Esophagus squamous epithelium (tissue), 4 donors: Measurements from ENCODE around the gene GALNT17.

Experiments used
- POLR2A ChIP-seq, 4 donors: fragments of 450-650 bp; IDR thresholded peaks; one replicate each; pipeline ENCODE4 v1.6.1; 2017; ENCODE audit warnings: antibody characterized with exemption in 4 of 4, mild to moderate bottlenecking in 4 of 4, moderate library complexity in 3 of 4
- TF ChIP-seq, protein P1 (sequence below), 6 experiments: fragments of 450-650 bp in 4 of 6; fragments of 200-600 bp in 2 of 6; sonication (generic) in 2 of 6; IDR thresholded peaks; one replicate each; pipeline ENCODE4 v1.5.1; 2016 to 2019; ENCODE audit warnings: antibody characterized with exemption in 6 of 6, mild to moderate bottlenecking in 4 of 6, moderate library complexity in 4 of 6

DNA sequence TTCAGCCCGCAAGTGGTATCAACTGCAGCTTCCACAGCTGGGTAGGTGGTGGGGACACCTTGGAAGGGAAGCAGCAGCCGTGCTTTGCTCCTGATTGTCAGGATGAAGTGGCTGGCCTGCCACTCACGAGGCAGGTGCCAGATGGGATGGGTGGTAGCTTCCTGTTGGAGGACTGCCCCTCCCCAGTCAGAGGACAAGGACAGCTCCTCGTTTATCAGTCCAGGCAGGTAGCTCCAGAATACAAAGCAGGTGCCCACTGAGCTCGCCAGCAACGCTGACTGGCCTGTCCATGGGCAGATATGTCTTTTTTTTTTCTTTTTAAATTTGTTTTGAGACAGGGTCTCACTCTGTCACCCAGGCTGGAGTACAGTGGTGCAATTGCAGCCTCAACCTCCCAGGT is 431.3 kb downstream of the GALNT17 start:
- TF ChIP-seq, protein P1, sequence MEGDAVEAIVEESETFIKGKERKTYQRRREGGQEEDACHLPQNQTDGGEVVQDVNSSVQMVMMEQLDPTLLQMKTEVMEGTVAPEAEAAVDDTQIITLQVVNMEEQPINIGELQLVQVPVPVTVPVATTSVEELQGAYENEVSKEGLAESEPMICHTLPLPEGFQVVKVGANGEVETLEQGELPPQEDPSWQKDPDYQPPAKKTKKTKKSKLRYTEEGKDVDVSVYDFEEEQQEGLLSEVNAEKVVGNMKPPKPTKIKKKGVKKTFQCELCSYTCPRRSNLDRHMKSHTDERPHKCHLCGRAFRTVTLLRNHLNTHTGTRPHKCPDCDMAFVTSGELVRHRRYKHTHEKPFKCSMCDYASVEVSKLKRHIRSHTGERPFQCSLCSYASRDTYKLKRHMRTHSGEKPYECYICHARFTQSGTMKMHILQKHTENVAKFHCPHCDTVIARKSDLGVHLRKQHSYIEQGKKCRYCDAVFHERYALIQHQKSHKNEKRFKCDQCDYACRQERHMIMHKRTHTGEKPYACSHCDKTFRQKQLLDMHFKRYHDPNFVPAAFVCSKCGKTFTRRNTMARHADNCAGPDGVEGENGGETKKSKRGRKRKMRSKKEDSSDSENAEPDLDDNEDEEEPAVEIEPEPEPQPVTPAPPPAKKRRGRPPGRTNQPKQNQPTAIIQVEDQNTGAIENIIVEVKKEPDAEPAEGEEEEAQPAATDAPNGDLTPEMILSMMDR (IDR thresholded peaks at IDR 0.05): no peak
- TF ChIP-seq POLR2A (IDR thresholded peaks at IDR 0.05): no peak
